Tracheal epithelial cell (primary cell): ENCODE results near the gene GFAP. TPM values are rescaled to one million over a fixed set of nuclear protein-coding genes. Genes with fewer than 3 reads are reported as not detected.

Experiments used
- total RNA-seq: library from RNA; depleted of rRNA; stranded (reverse); fragments of >200 nt; gene quantifications from 2 replicates; pipeline ENCODE4 v1.2.1, GENCODE V29; 2014

The GFAP gene
- not detected in 2 replicates for total RNA-seq

DNA sequence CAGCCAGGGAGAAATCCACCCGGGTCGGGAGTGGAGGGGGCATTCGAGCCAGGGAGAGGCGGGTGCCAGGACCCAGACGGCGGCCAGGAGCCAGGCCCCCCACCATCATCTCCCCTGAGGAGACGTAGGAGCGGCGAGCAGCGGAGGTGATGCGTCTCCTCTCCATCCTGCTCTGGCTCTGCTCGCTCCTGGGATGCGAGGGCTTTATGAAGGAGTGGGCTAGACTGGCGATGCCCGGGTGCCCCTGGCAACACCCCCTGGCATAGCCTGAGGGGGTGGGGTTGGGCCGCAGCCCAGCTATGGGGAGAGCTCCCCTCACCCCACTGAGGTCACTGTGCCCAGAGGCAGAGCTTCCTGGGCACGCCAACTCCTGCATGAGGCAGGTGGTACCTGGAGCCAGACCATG is at the start of gene GFAP:
Gene GFAP (minus strand): TSS at position 180 of the 406 bp plus-strand sequence. CDS start 14 bp downstream, at position 166.

DNA sequence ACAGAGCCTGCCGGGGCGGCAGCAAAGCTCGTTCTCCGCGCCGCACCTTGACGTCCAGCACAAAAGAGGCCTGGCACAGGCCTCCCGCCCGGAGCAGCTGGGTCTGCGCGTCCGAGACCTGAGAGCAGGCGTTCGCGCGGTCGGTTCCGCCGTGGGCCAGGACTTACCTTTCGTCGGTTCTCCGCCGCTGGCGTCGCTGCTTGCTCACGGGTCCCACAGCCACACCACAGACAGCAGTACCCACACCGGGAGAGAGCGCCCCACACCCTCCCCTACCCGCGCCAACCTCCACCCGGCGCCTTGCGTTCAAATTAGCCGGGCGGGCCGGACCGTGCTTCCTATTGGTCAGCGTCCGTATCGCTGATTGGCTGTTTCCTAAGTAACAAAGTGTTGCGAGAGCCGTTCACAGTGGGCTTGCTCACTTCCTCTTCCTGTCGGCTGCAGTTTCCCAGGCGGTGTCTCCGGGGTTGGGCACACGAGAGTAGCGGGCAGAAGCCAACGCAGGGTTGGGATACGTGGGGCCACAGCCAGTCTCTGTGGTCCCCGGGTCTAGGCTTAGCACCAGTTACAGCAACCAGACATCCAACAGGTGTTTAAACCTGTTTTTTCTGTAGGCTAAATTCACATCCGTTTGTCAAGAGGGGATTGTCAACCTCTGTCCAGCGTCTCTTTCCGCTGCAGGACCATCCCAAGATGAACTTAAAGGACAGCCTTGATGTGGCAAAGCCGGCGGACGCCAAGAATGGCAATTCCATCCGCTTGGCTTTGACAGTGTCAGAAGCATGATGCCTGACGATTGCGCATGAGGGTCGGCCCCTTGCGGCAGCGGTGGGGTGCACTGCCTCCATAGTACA is 32.4 kb upstream of the GFAP start, which contains the start of gene KIF18B:
Gene KIF18B (minus strand): TSS at position 313 of the 854 bp plus-strand sequence. CDS start 11,429 bp downstream, outside the sequence.

DNA sequence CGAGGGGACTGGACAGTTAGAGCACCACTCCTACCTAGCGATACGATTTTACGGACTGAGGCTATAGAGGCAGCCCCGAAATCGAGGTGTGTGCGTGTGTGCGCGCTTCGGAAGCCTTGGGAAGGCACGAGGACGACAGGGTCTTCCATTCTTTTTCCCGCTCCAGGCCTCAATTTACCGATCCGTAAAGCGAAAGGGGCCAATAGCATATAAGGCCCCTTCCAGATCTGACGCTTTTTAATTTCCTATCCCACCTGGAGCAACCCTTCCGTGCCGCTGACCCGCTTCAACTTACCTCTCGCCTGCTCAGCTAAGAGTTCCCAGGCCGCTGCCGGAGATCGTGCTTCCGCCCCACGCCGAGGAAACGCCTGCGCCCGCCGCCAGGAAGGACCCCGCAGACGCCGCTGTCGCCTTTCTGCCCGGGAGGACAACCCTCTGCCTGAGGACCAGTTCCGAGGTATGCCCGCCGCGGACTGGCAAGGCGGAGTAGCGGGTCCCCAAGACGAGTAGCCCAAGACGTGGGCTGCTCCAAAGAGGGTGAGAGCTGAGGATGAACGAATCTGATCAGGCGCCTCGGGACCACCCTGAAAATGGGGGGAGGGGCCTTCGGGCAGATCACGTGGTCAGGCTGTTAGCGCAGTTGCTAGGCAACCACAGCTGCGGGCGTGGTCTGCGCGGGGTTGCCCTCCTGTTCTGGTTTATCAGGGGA is 16.1 kb downstream of the GFAP start, which contains the start of gene EFTUD2:
Gene EFTUD2 (minus strand): TSS at position 372 of the 709 bp plus-strand sequence. CDS start 4,924 bp downstream, outside the sequence.

Other genes with a start within 250 kb of the GFAP start
- 31.1 and 38.8 TPM in 2 replicates for gene CCDC43, start 225.7 kb downstream of the GFAP start, total RNA-seq
- gene DBF4B, start 206.8 kb downstream of the GFAP start, total RNA-seq = 0.64 and 0.72 TPM in 2 replicates
- gene ADAM11, start 156.5 kb downstream of the GFAP start, total RNA-seq = 0.21 TPM in 1 of 2 replicates, not detected in the other
- under 0.01 and 12.3 TPM in 2 replicates for gene GJC1, start 85.2 kb downstream of the GFAP start, total RNA-seq
- not detected in 2 replicates for gene HIGD1B, start 67.6 kb downstream of the GFAP start, total RNA-seq
- 58.0 and 87.7 TPM in 2 replicates for gene EFTUD2, start 16.1 kb downstream of the GFAP start, total RNA-seq
- 0.24 TPM in 1 of 2 replicates, not detected in the other for gene KIF18B, start 32.3 kb upstream of the GFAP start, total RNA-seq
- gene C1QL1, start 52.8 kb upstream of the GFAP start, total RNA-seq = not detected in 2 replicates
- gene DCAKD, start 136.1 kb upstream of the GFAP start, total RNA-seq = 37.8 and 43.9 TPM in 2 replicates
- gene NMT1, start 145.8 kb upstream of the GFAP start, total RNA-seq = 56.7 and 65.1 TPM in 2 replicates
- gene PLCD3, start 217.0 kb upstream of the GFAP start, total RNA-seq = 68.0 and 144 TPM in 2 replicates
- 4.1 and 5.3 TPM in 2 replicates for gene ACBD4, start 220.2 kb upstream of the GFAP start, total RNA-seq
- 6.6 and 6.7 TPM in 2 replicates for gene HEXIM1, start 233.0 kb upstream of the GFAP start, total RNA-seq
- 4.1 and 7.9 TPM in 2 replicates for gene HEXIM2, start 246.4 kb upstream of the GFAP start, total RNA-seq